Muscle of leg (tissue), 11 donors: ENCODE data around the gene LRSAM1. TPM values are rescaled to one million over a fixed set of nuclear protein-coding genes. Genes with fewer than 3 reads are reported as not detected.

ENCODE experiments used
- DNase-seq: peaks from one replicate; pipeline ENCODE4 v3.0.0; 2013
- H3K27ac ChIP-seq: one replicate; pipeline ENCODE4 v1.5.1; 2013; ENCODE audit warnings: mild to moderate bottlenecking, low read length, control low read depth
- H3K27me3 ChIP-seq: one replicate; pipeline ENCODE4 v1.6.1; 2013; ENCODE audit warnings: low read length; ENCODE audit not compliant: control insufficient read depth, insufficient read depth
- H3K36me3 ChIP-seq: one replicate; pipeline ENCODE4 v1.6.1; 2013; ENCODE audit warnings: low read length; ENCODE audit not compliant: control insufficient read depth, insufficient read depth
- H3K4me1 ChIP-seq: one replicate; pipeline ENCODE4 v1.6.1; 2013; ENCODE audit warnings: low read length; ENCODE audit not compliant: control insufficient read depth, insufficient read depth
- H3K4me3 ChIP-seq: one replicate; pipeline ENCODE4 v1.5.1; 2013; ENCODE audit warnings: low read length, control low read depth
- H3K9me3 ChIP-seq: replicated peaks from 2 replicates; pipeline ENCODE4 v1.6.1; 2013; ENCODE audit warnings: low read depth, low read length; ENCODE audit not compliant: control insufficient read depth
- WGBS: methylation state at CpG from one replicate; pipeline ENCODE4 v1.1.5; 2013; ENCODE audit warnings: missing lambda C conversion rate; ENCODE audit not compliant: insufficient coverage; 5-methylcytosine and 5-hydroxymethylcytosine counted together
- polyA plus RNA-seq, 8 donors: library from polyadenylated mRNA; unstranded; fragments of 120-200 nt; gene quantifications; one replicate each; pipeline versions ENCODE4 v1.2.1 to v1.2.3, GENCODE V29; 2013; ENCODE audit warnings: inconsistent platforms in 1 of 8, low replicate concordance in 1 of 8; ENCODE audit not compliant: insufficient read length in 8 of 8, insufficient read depth in 1 of 8
- total RNA-seq: library from RNA; stranded (reverse); fragments of 120-200 nt; gene quantifications from one replicate; pipeline ENCODE4 v1.2.4, GENCODE V29; 2013

Gene LRSAM1
- total and polyA plus RNA-seq, 9 donors: 5.8 to 13.7 (median 11.4) TPM

DNA sequence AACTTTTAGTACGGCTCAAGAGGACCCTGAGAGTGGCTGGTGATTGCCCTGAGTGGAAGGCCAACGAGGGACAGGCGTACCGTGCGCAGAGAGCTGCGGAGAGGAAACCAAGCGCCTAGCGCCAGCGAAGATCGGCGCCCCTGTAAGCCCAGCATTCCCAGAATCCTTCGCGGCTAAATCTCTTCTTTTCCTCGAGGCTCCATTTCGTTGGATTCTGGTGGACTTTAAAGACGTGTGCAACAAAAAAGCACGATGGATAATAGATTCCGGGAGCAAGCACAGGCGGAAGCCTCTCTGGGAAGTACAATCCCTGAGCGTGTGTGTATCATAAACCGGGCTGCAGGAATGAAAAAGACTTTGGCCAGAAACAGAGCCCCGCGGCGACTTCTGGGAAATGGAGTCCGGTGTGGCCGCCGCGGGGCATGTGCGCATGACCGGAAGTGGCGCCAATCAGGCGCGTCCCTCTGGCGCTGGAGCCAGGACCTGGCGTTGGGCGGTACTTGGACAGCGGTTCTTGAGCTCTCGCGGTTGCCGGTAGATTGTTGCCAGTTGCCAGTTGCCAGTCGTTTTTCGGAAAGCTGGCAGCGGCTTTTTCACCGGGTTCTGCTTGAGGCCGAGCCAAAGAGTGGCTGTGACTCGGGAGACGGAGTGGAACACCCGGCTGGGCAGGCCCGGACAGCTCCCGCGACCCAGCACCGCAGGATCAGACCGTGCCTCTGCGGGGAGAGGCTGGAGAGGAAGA is 27.2 kb upstream of the LRSAM1 start, which contains the start of gene ZNF79:
TSS of gene ZNF79 (plus strand) at position 449 of the 742 bp plus-strand sequence. CDS start 406 bp downstream, outside the sequence.
- under 1% methylated on average over 54 of the region's 54 CpGs for whole genome bisulfite sequencing
- H3K4me3 ChIP-seq: peak within 1 kb of the TSS; percentile 96
- peaks cover 5% of the 10 kb centered on the region for H3K36me3 ChIP-seq
- DNase-seq: peak; percentile 97
- peaks cover 22% of the 10 kb centered on the region for H3K4me1 ChIP-seq
- no peaks in the 10 kb centered on the region for H3K27me3 ChIP-seq
- H3K9me3 ChIP-seq: no peaks in the 10 kb centered on the region
- peak within 1 kb of the TSS; percentile 94 for H3K27ac ChIP-seq

- WGBS: 0% methylated on average over 7 of the region's 13 CpGs
- H3K27ac ChIP-seq: peak overlapping the region; percentile 94
- DNase-seq: no peak
- peak overlapping the region; percentile 96 for H3K4me3 ChIP-seq
- H3K27me3 ChIP-seq: no peaks in the 10 kb centered on the region
- H3K4me1 ChIP-seq: peaks cover 22% of the 10 kb centered on the region
- H3K9me3 ChIP-seq: no peaks in the 10 kb centered on the region
- peaks cover 7% of the 10 kb centered on the region for H3K36me3 ChIP-seq
These were observed 26.7 kb upstream of the LRSAM1 start for GRCh38 chr9:127424676-127424999.

- no CpG with 5 or more reads among the region's 2 CpGs for WGBS
- H3K4me3 ChIP-seq: no peak overlapping the region
- H3K36me3 ChIP-seq: peaks cover 12% of the 10 kb centered on the region
- no peak overlapping the region for H3K27ac ChIP-seq
- H3K9me3 ChIP-seq: no peaks in the 10 kb centered on the region
- no peaks in the 10 kb centered on the region for H3K27me3 ChIP-seq
- peaks cover 22% of the 10 kb centered on the region for H3K4me1 ChIP-seq
- DNase-seq: no peak
These were observed 24.6 kb upstream of the LRSAM1 start for GRCh38 chr9:127426756-127427155.

DNA sequence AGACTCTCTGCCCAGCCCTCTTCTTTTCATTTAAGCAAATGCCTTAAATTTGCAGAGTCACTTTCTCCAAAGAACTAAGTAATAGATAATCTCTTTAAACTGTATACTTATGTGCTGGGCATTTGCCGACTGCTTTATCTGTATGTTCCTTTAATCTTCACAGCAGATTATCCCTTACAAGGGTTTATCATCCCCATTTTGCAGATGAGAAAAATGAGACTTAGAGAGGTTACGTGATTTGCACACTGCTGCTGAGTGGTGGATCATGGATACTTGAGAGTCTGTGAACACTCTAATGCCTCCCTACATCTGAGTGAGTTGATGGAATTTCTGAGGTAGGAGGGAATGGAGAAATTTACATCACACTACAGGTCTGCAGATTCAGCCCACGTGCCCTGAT is 23.0 kb upstream of the LRSAM1 start:
- H3K36me3 ChIP-seq: peaks cover 16% of the 10 kb centered on the region
- no peak for DNase-seq
- no peaks in the 10 kb centered on the region for H3K9me3 ChIP-seq
- H3K27me3 ChIP-seq: no peaks in the 10 kb centered on the region
- H3K4me1 ChIP-seq: peaks cover 9% of the 10 kb centered on the region
- H3K27ac ChIP-seq: no peak overlapping the region
- no peak overlapping the region for H3K4me3 ChIP-seq
- WGBS: no CpG with 5 or more reads among the region's 3 CpGs

DNA sequence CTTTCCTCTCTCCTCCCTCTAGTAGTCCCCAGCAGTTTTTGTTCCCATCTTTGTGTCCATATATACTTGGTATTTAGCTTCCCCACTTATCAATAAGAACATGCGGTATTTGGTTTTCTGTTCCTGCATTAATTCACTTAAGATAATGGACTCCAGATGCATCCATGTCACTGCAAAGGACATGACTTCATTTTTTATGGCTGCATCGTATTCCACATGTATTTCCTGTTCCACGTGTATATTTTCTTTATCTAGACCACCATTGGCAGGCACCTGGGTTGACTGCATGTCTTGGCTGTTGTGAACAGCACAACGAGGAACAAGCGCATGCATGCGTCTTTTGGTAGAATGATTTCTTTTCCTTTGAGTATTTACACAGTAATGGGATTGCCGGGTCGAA is 20.9 kb upstream of the LRSAM1 start:
- H3K36me3 ChIP-seq: peaks cover 33% of the 10 kb centered on the region
- no peak overlapping the region for H3K4me3 ChIP-seq
- H3K27ac ChIP-seq: no peak overlapping the region
- peaks cover under 1% of the 10 kb centered on the region for H3K4me1 ChIP-seq
- WGBS: 100% methylated on average over 1 of the region's 8 CpGs
- no peaks in the 10 kb centered on the region for H3K27me3 ChIP-seq
- no peak for DNase-seq
- H3K9me3 ChIP-seq: no peaks in the 10 kb centered on the region

DNA sequence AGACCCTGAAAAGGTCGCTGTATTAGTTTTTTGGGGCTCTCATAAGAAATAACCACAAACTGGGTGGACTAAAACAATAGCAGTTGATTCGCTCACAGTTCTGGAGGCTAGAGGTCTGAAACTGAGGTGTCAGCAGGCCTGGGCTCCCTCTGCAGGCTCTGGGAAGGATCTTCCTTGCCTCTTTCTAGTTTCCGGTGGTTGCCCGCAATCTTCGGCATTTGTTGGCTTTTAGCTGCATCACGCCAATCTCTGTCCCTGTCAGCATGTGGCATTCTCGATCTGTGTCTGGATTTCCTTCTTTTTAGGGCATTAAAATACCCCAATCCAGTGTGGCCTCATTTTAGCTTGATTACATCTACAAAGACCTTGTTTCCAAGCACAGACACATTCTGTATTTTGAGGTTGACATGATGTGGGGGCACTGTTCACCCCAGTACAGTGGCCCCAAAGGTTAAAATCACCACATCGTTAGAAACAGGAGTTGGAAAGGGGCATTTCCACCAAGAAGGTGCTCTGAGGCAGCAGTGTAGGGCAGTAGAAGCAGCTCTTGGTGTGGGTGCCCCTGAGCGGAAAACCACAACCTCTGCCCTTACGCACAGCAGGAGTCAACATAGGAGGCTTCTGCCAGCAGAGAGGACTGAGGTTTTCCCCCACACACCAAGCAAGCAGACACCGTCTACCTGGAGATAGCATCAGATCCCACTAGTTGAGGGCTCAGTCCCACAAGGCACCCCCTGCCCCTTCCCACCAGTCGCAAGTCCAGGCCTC is 13.6 kb upstream of the LRSAM1 start:
- 93% methylated on average over 8 of the region's 12 CpGs for WGBS
- DNase-seq: no peak
- Histone ChIP-seq H3K27ac (no peak overlapping the region), H3K4me1 (no peaks in the 10 kb centered on the region), H3K36me3 (peaks cover 75% of the 10 kb centered on the region), H3K27me3 (no peaks in the 10 kb centered on the region), H3K9me3 (no peaks in the 10 kb centered on the region), H3K4me3 (no peak overlapping the region)

GRCh38 chr9:127438394-127438793 is 12.9 kb upstream of the LRSAM1 start:
- WGBS: 84% methylated on average over 6 of the region's 9 CpGs
- no peak for DNase-seq
- Histone ChIP-seq H3K27me3 (no peaks in the 10 kb centered on the region), H3K9me3 (no peaks in the 10 kb centered on the region), H3K4me1 (no peaks in the 10 kb centered on the region), H3K4me3 (no peak overlapping the region), H3K36me3 (peaks cover 75% of the 10 kb centered on the region), H3K27ac (no peak overlapping the region)

GRCh38 chr9:127444283-127444920 is 6.9 kb upstream of the LRSAM1 start:
- Histone ChIP-seq H3K27me3 (no peaks in the 10 kb centered on the region), H3K9me3 (no peaks in the 10 kb centered on the region), H3K4me1 (peaks cover 11% of the 10 kb centered on the region), H3K4me3 (no peak overlapping the region), H3K36me3 (peaks cover 82% of the 10 kb centered on the region), H3K27ac (peak overlapping the region; percentile 21)
- 87% methylated on average over 9 of the region's 17 CpGs for WGBS
- no peak for DNase-seq

- peaks cover 84% of the 10 kb centered on the region for H3K36me3 ChIP-seq
- WGBS: 97% methylated on average over 8 of the region's 15 CpGs
- no peak overlapping the region for H3K4me3 ChIP-seq
These were observed 6.1 kb upstream of the LRSAM1 start for GRCh38 chr9:127444921-127445850.

More at GRCh38 chr9:127444921-127445850, 6.1 kb upstream of the LRSAM1 start:
- no peak for DNase-seq
- no peaks in the 10 kb centered on the region for H3K27me3 ChIP-seq
- H3K4me1 ChIP-seq: peaks cover 19% of the 10 kb centered on the region
- no peak overlapping the region for H3K27ac ChIP-seq
- H3K9me3 ChIP-seq: no peaks in the 10 kb centered on the region
